Heart right ventricle (tissue), 16 donors: ENCODE results near the gene RTL9. TPM values are rescaled to one million over a fixed set of nuclear protein-coding genes. Genes with fewer than 3 reads are reported as not detected.
"Not testable (repeated sequence)": the region's sequence is repeated elsewhere in the genome, so short reads cannot be mapped to it uniquely, and the experiment has no call there.

Experiments
- ATAC-seq, 8 donors: fragments of 200-7000 bp; cut with Tn5 transposase; one replicate each; pipeline ENCODE4 v1.9.1; 2020; ENCODE audit warnings: mild to moderate bottlenecking in 8 of 8, moderate library complexity in 8 of 8, moderate number of reproducible peaks in 1 of 8
- DNase-seq, 2 donors: peaks; one replicate each; pipeline ENCODE4 v3.0.0-alpha.2; 2020
- H3K27ac ChIP-seq, 10 donors: fragments of 200-600 bp; sonication (generic) in 2 of 10; one replicate each; pipeline versions ENCODE4 v1.5.0 to v1.8.0; 2020 to 2022; ENCODE audit warnings: mild to moderate bottlenecking in 3 of 10
- H3K27me3 ChIP-seq, 7 donors: fragments of 200-600 bp; one replicate each; pipeline ENCODE4 v1.8.0; 2021 to 2022; ENCODE audit warnings: mild to moderate bottlenecking in 2 of 7
- H3K36me3 ChIP-seq, 9 donors: fragments of 200-600 bp; sonication (generic) in 1 of 9; one replicate each; pipeline versions ENCODE4 v1.5.0 to v1.8.0; 2020 to 2022; ENCODE audit warnings: mild to moderate bottlenecking in 2 of 9
- H3K4me1 ChIP-seq, 9 donors: fragments of 200-600 bp; sonication (generic) in 1 of 9; one replicate each; pipeline versions ENCODE4 v1.5.0 to v1.8.0; 2020 to 2022; ENCODE audit warnings: mild to moderate bottlenecking in 4 of 9
- H3K4me3 ChIP-seq, 10 donors: fragments of 200-600 bp; sonication (generic) in 2 of 10; one replicate each; pipeline versions ENCODE4 v1.5.0 to v1.8.0; 2020 to 2022; ENCODE audit warnings: mild to moderate bottlenecking in 7 of 10, moderate library complexity in 2 of 10
- H3K9me3 ChIP-seq, 11 donors: fragments of 200-600 bp in 10 of 11; sonication (generic) in 2 of 11; one replicate each; pipeline versions ENCODE4 v1.5.0 to v1.8.0; 2013 to 2022; ENCODE audit warnings: mild to moderate bottlenecking in 2 of 11, control low read depth in 1 of 11, moderate library complexity in 1 of 11
- CTCF ChIP-seq, 9 donors: fragments of 200-600 bp; sonication (generic) in 2 of 9; IDR thresholded peaks; one replicate each; pipeline versions ENCODE4 v1.5.0 to v1.8.0; 2021 to 2022; ENCODE audit warnings: antibody characterized with exemption in 9 of 9, mild to moderate bottlenecking in 5 of 9, moderate library complexity in 1 of 9
- WGBS, 2 donors: extraction: QIAGEN DNeasy Blood & Tissue Kit; methylation state at CpG; one replicate each; pipeline ENCODE4 v1.1.7; 2013; ENCODE audit warnings: inconsistent platforms in 1 of 2; 5-methylcytosine and 5-hydroxymethylcytosine counted together
- intact Hi-C, 10 donors: fragments of 100-400 bp; cut with DNase I; formaldehyde crosslinking; loops; one replicate each; pipeline versions ENCODE4 v1.11.1 to v1.14.2; 2022
- polyA plus RNA-seq, 2 donors: library from polyadenylated mRNA; stranded (reverse); fragments of 200-250 nt; gene quantifications; one replicate each; pipeline ENCODE4 v1.2.3, GENCODE V29; 2013
- total RNA-seq, 10 donors: library from RNA; stranded (reverse); fragmentation: NEBNext Ultra II Directional in 3 of 10; extraction: Animal tissue kit (Norgen Biotek cat#: 25700) in 3 of 10; gene quantifications; one replicate each; pipeline versions ENCODE4 v1.2.1 to v1.2.4, GENCODE V29; 2021 to 2023
- donor health status: Arrhythmogenic right ventricular cardiomyopathy.
- donor health status: ischemic (EF 13 %, LVEDD 7.1; RV severe dilation, severe dysfunction).
- donor health status: healthy with polysubstance abuse.
- donor health status: DM: no; HTN: yes; CAD: no.
- donor health status: DM: no; HTN: no; CAD: no.
- donor health status: ischemic (EF 25% LVEDD 6.9; RV normal size, moderate dysfunction).
- donor health status: ischemic (EF 25% LVEDD 5.7; RV mildly dilated, moderate dysfunction).
- donor health status: healthy.
- donor health status: DM: yes; HTN: yes; CAD: no.
- donor health status: Ischemic cardiomyopathy.
- donor health status: ischemic (EF 35%, LVEDD 5.7; RV mildly dilated, moderate dysfunction).
- donor health status: nonischemic (EF 11% LVEDD 7.7; RV severe dilation, severe dysfunction).
- donor health status: DM: yes; HTN: yes; CAD: no.
- donor health status: PGD.
- donor health status: ischemic (EF 29% LVEDD 5.4; RV normal size, mild dysfunction).
- donor health status: nonischemic (EF 23%, LVEDD 6.1; RV moderate dilation, normal function).

The RTL9 gene
- total and polyA plus RNA-seq, 12 donors = 0.29 to 1.2 (median 0.64) TPM

- no peak for ATAC-seq
- TF ChIP-seq CTCF (IDR thresholded peaks at IDR 0.05) = no peak
- H3K27ac ChIP-seq = no peak overlapping the region
- H3K4me3 ChIP-seq = no peak overlapping the region
- no peak for DNase-seq
- peaks cover 0 to 34% (median 0%) of the 10 kb centered on the region in 7 donors for H3K27me3 ChIP-seq
- H3K36me3 ChIP-seq = no peaks in the 10 kb centered on the region
- WGBS, 2 donors = 64 to 69% methylated on average over 3 of the region's 3 CpGs
- intact Hi-C loops = no loop called here
- no peaks in the 10 kb centered on the region for H3K9me3 ChIP-seq
- peaks cover 0 to 3% (median 0%) of the 10 kb centered on the region in 9 donors for H3K4me1 ChIP-seq
These were observed 27.1 kb upstream of the RTL9 start for GRCh38 chrX:110331444-110332030.

- H3K36me3 ChIP-seq, H3K4me1 ChIP-seq, H3K9me3 ChIP-seq, H3K4me3 ChIP-seq, DNase-seq, ATAC-seq, intact Hi-C loops, H3K27ac ChIP-seq: not testable (repeated sequence)
- 97 to 100% methylated on average over 1 of the region's 1 CpG for WGBS, 2 donors
- peaks cover 0 to 41% (median 0%) of the 10 kb centered on the region in 7 donors for H3K27me3 ChIP-seq
These were observed 25.2 kb upstream of the RTL9 start for GRCh38 chrX:110333458-110333857.

- Histone ChIP-seq H3K4me1 (no peaks in the 10 kb centered on the region), H3K27me3 (peaks cover 0 to 24% (median 0%) of the 10 kb centered on the region in 7 donors), H3K4me3 (no peak overlapping the region), H3K27ac (no peak overlapping the region), H3K36me3 (no peaks in the 10 kb centered on the region), H3K9me3 (peaks cover 0 to under 1% (median 0%) of the 10 kb centered on the region in 11 donors)
- ATAC-seq (no peak), DNase-seq (no peak)
- no peak for TF ChIP-seq CTCF (IDR thresholded peaks at IDR 0.05)
- WGBS, 2 donors = 58 to 70% methylated on average over 4 of the region's 4 CpGs
- intact Hi-C loops = no loop called here
These were observed 19.7 kb upstream of the RTL9 start for GRCh38 chrX:110338935-110339334.

GRCh38 chrX:110341189-110342035, 17.2 kb upstream of the RTL9 start:
- 85 to 86% methylated on average over 11 of the region's 11 CpGs for WGBS, 2 donors
- TF ChIP-seq CTCF (IDR thresholded peaks at IDR 0.05) = no peak
- peaks cover 0 to 3% (median 0%) of the 10 kb centered on the region in 11 donors for H3K9me3 ChIP-seq
- no peak overlapping the region for H3K4me3 ChIP-seq
- H3K36me3 ChIP-seq = no peaks in the 10 kb centered on the region
- peaks cover 0 to 18% (median 0%) of the 10 kb centered on the region in 7 donors for H3K27me3 ChIP-seq
- no peak overlapping the region for H3K27ac ChIP-seq
- DNase-seq (no peak), ATAC-seq (no peak)
- intact Hi-C loops = no loop called here
- no peaks in the 10 kb centered on the region for H3K4me1 ChIP-seq
